SH-SY5Y (cell line): Measurements from ENCODE around the gene OLFML1.

Experiments
- GATA2 ChIP-seq: IDR thresholded peaks from 2 replicates; pipeline ENCODE4 v1.6.1; 2011; ENCODE audit warnings: mild to moderate bottlenecking, low read depth, low read length
- GATA3 ChIP-seq: IDR thresholded peaks from 2 replicates; pipeline ENCODE4 v1.6.1; 2011; ENCODE audit warnings: low read depth, mild to moderate bottlenecking, low read length, moderate library complexity

DNA sequence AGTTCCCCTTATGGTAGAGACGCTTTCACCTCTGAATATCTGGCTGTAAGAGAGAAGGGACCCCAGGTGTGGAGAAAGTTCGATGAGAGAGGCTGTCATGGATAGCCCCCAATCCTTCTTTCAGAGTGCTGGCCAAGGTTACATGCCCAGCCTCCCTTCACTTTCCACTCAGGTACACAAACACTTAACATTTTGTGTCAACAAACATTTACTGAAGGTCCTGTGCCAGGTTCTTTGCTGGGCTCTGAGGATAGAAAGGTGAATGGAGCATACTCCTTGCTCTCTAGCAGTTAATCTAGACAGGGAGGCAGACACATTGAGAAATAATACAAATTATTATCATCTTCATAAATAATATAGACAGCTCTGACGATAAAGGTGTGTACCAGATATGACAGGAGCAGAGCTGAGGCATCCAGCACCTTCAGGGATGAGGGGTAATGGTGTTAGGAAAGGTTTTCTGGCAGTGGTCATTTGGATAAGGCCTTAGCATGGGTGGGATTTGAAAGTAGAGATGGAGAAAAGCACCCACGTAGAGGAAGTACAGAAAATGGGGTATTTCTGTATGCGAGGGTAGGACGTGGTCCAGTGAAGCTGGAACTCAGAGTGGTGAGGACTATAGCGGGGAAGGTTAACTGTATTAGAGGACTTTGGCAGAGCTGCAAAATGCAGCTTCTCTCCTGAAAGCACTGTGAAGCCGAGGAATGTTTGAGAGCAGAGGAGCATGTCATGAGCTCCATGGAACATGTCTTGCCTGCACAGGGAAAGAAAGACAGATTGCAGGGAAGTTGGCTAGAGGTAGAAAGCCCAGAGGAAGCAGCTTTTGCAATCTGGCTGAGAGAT, 48.1 kb downstream of the OLFML1 start:
- TF ChIP-seq GATA2 = no peak
- TF ChIP-seq GATA3 = no peak
